Esophagus muscularis mucosa (tissue), 4 donors: Measurements from ENCODE around the gene A1CF.

Experiments
- CTCF ChIP-seq, 3 experiments: fragments of 200-600 bp in 2 of 3; fragments of 450-650 bp in 1 of 3; sonication (generic) in 2 of 3; IDR thresholded peaks; one replicate each; pipeline ENCODE4 v1.5.1; 2017 to 2019; ENCODE audit warnings: antibody characterized with exemption in 3 of 3, mild to moderate bottlenecking in 2 of 3, moderate library complexity in 1 of 3
- EP300 ChIP-seq: sonication (generic); formaldehyde crosslinking; IDR thresholded peaks from one replicate; pipeline ENCODE4 v1.6.1; 2017; ENCODE audit warnings: antibody characterized with exemption
- POLR2A ChIP-seq: fragments of 450-650 bp; IDR thresholded peaks from one replicate; pipeline ENCODE4 v1.6.1; 2017; ENCODE audit warnings: antibody characterized with exemption, moderate library complexity, mild to moderate bottlenecking, low read depth
- POLR2AphosphoS5 ChIP-seq, 2 donors: sonication (generic); formaldehyde crosslinking; IDR thresholded peaks; one replicate each; pipeline ENCODE4 v1.6.1; 2017; ENCODE audit warnings: antibody characterized with exemption in 2 of 2

DNA sequence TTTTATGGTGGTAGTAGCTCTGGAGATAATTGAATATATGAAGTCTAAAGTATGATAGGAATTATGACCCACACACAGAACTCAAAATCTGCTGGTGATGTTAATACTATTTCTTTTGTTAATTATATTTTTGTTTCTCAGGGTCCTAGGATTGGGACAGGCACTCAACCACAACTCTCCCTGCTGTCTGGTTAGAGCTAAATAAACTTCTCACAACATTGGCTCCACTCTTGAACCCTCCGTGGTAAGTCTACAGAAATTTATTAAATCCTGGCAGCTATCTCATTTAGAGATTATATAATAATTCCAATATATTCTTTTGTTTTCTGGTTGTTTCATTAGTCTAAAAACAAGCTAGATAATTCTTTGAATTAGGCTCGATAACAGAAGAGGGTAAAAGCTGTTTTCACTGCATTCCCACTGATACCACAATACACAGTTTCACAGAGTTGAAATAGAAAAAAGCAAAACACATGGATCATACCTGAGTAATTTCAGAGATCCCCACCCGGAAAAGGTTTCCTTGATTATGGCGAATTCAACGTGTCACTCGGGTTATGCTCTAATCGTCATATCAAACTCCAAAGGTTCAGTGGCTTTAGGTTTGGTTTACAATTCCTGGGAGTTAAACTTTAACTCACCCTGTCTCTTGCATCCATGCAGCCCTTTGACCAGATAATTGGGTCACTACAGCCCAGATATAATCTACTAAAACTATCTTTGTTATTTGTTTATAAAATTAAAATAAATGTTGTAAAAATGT lies at the start of gene A1CF:
- TF ChIP-seq EP300 (no peak), CTCF (IDR thresholded peaks at IDR 0.05) (no peak), POLR2A (no peak), POLR2AphosphoS5 (IDR thresholded peaks at IDR 0.05) (no peak)
